ENCODE measurements around the gene NIPBL.
"Not testable (repeated sequence)": the region's sequence is repeated elsewhere in the genome, so short reads cannot be mapped to it uniquely, and the experiment has no call there.

NIPBL gene

DNA sequence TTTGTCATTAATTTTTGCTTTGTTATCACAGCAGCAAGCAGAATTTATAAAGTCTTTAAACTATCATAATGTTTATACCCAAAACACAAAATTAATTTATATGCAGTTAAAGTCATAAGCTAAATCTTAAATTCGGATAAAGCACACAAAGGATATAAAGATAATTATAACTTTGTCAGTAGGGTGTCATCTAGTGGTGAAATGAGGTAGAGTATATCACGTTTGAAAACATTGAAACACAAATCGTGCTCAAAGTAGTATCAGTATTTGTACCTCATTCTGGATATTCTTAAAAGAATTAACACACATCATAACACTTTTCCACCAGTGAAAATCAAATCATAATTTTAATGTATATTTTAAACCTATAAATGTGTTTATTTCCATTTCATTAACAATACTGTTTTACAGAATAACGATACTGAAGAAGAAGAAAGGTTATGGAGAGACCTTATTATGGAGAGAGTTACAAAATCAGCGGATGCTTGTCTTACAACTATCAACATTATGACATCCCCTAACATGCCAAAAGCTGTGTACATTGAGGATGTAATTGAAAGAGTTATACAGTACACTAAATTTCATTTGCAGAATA lies 129.5 kb downstream of the NIPBL start:
- peaks cover 100% of the 10 kb centered on the region for H3K36me3 ChIP-seq

DNA sequence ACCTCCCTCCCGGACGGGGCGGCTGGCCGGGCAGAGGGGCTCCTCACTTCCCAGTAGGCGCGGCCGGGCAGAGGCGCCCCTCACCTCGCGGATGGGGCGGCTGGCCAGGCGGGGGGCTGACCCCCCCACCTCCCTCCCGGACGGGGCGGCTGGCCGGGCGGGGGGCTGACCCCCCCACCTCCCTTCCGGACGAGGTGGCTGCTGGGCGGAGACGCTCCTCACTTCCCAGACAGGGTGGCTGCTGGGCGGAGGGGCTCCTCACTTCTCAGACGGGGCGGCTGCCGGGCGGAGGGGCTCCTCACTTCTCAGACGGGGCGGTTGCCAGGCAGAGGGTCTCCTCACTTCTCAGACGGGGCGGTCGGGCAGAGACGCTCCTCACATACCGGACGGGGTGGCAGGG lies 136.6 kb downstream of the NIPBL start:
- H3K36me3 ChIP-seq = peaks cover 88% of the 10 kb centered on the region
- H3K27ac ChIP-seq = not testable (repeated sequence)

More for the DNA sequence above, 129.5 kb downstream of the NIPBL start:
- no peaks in the 10 kb centered on the region for H3K9me3 ChIP-seq
- no peak overlapping the region for H3K27ac ChIP-seq
- no peaks in the 10 kb centered on the region for H3K27me3 ChIP-seq
- no peaks in the 10 kb centered on the region for H3K4me1 ChIP-seq (ENCODE audit: control insufficient read depth in 1 of 2, insufficient read depth in 1 of 2, low read depth in 1 of 2, low read length in 1 of 2)
- H3K4me3 ChIP-seq (ENCODE audit: low read depth in 1 of 2, low read length in 1 of 2) = no peak overlapping the region
- TF ChIP-seq, protein P1, sequence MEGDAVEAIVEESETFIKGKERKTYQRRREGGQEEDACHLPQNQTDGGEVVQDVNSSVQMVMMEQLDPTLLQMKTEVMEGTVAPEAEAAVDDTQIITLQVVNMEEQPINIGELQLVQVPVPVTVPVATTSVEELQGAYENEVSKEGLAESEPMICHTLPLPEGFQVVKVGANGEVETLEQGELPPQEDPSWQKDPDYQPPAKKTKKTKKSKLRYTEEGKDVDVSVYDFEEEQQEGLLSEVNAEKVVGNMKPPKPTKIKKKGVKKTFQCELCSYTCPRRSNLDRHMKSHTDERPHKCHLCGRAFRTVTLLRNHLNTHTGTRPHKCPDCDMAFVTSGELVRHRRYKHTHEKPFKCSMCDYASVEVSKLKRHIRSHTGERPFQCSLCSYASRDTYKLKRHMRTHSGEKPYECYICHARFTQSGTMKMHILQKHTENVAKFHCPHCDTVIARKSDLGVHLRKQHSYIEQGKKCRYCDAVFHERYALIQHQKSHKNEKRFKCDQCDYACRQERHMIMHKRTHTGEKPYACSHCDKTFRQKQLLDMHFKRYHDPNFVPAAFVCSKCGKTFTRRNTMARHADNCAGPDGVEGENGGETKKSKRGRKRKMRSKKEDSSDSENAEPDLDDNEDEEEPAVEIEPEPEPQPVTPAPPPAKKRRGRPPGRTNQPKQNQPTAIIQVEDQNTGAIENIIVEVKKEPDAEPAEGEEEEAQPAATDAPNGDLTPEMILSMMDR (IDR thresholded peaks at IDR 0.05) = no peak

DNA sequence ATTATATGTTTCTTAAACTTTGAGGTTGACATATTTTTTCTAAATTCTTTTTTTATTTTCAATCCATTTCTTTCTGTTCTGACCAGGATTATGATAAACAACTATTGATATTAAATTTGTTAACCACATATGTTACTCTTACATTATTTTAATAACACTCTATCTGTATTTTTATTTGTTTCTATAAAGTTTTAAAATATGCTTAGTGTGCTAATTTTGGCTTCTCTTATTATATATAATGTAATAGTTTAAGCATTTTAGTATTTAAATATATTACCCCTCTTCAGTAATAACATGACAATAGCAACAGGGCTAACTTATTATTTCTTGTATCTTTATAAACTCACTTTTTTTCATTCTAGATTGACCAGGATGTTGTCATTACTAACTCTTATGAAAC lies 137.8 kb downstream of the NIPBL start:
- no peaks in the 10 kb centered on the region for H3K27me3 ChIP-seq
- peaks cover 88% of the 10 kb centered on the region for H3K36me3 ChIP-seq
- H3K4me1 ChIP-seq (ENCODE audit: control insufficient read depth in 1 of 2, insufficient read depth in 1 of 2, low read depth in 1 of 2, low read length in 1 of 2) = no peaks in the 10 kb centered on the region
- H3K9me3 ChIP-seq = no peaks in the 10 kb centered on the region
- H3K27ac ChIP-seq = no peak overlapping the region
- H3K4me3 ChIP-seq (ENCODE audit: low read depth in 1 of 2, low read length in 1 of 2) = no peak overlapping the region
- TF ChIP-seq, protein P1 (IDR thresholded peaks at IDR 0.05) = no peak

More for the DNA sequence above, 136.6 kb downstream of the NIPBL start:
- H3K9me3 ChIP-seq; H3K4me1 ChIP-seq (ENCODE audit: control insufficient read depth in 1 of 2, insufficient read depth in 1 of 2, low read depth in 1 of 2, low read length in 1 of 2); H3K4me3 ChIP-seq (ENCODE audit: low read depth in 1 of 2, low read length in 1 of 2); H3K27me3 ChIP-seq: not testable (repeated sequence)

DNA sequence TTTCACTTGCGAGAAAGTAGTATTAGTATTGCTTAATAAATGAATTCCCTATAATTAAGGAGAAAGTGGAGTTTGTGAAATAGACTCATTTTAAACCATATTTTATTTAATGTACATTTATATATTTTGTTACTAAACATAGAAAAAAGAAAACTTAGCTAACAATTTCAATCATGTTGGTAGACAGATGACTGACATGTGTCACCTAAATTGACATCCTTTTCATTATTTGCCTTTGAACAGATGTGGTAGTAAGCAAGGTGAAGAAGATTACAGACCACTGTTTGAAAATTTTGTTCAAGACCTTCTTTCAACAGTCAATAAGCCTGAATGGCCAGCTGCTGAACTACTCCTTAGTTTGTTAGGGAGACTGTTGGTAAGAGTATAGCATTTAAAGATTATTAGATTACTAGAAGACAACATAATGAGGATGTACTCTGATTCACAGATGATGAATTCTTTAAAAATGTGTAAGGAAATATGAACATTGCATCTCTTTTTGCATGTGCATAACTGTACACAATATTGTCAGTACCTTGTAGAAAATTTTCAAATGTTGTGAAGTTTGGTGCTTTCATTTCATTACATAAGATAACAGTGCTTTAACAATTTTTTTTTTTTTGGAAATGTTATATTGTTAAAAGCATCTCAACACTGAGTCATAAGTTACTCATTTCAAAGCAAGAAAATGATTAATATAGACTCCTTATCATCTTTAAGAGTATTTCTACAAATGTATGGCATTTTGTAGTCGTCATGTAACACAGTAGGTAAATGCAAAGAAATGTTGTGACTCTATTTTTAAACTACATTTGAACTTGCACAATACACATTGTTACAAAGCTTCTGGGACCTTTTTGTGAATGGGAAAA lies 139.5 kb downstream of the NIPBL start:
- Histone ChIP-seq H3K4me1 (ENCODE audit: control insufficient read depth in 1 of 2, insufficient read depth in 1 of 2, low read depth in 1 of 2, low read length in 1 of 2) (no peaks in the 10 kb centered on the region), H3K36me3 (peaks cover 88% of the 10 kb centered on the region), H3K4me3 (ENCODE audit: low read depth in 1 of 2, low read length in 1 of 2) (no peak overlapping the region), H3K27me3 (no peaks in the 10 kb centered on the region), H3K9me3 (no peaks in the 10 kb centered on the region), H3K27ac (no peak overlapping the region)
- TF ChIP-seq, protein P1 (IDR thresholded peaks at IDR 0.05) = no peak

DNA sequence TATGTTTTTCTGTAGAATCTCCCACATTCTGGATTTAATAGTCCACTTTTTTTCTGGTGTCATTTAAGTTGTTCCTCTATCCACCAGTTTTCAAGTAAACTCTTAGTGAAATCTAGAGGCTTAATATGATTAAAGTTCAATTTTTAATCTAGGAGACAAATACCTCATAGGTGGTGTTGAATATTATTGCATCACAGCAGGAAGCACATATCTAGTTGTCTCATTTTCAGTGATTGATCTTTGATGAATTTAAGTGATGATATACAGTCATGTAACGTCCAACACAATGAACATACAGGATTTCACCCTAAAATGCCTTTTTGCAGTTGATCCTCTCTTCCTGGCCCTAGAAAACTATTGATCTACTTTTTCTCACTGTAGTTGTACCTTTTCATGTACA lies 152.3 kb downstream of the NIPBL start:
- H3K4me3 ChIP-seq (ENCODE audit: low read depth in 1 of 2, low read length in 1 of 2) = no peak overlapping the region
- no peaks in the 10 kb centered on the region for H3K4me1 ChIP-seq (ENCODE audit: control insufficient read depth in 1 of 2, insufficient read depth in 1 of 2, low read depth in 1 of 2, low read length in 1 of 2)
- H3K36me3 ChIP-seq = peaks cover 88% of the 10 kb centered on the region
- H3K27me3 ChIP-seq = no peaks in the 10 kb centered on the region
- TF ChIP-seq, protein P1 (IDR thresholded peaks at IDR 0.05) = no peak
- no peak overlapping the region for H3K27ac ChIP-seq
- no peaks in the 10 kb centered on the region for H3K9me3 ChIP-seq

DNA sequence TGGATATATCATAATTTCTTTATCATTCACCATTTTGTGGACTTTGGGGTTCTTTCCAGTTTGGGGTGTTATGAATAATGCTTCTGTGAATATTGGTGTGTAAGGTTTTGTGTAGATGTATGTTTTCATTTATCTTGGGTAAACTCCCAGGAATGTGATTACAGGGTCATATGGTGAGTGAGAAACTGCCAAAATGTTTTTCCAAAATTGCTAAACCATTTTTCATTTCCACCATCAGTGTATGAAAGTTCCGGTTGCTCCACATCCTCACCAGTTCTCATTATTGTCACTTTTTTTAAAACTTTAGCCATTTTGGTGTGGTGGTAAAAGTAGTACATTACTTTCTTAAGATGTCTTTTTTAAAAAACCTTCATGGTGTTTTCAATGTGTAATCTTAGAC lies 152.9 kb downstream of the NIPBL start:
- H3K9me3 ChIP-seq = no peaks in the 10 kb centered on the region
- TF ChIP-seq, protein P1 (IDR thresholded peaks at IDR 0.05) = no peak
- H3K27me3 ChIP-seq = no peaks in the 10 kb centered on the region
- H3K4me3 ChIP-seq (ENCODE audit: low read depth in 1 of 2, low read length in 1 of 2) = no peak overlapping the region
- H3K36me3 ChIP-seq = peaks cover 87% of the 10 kb centered on the region
- H3K4me1 ChIP-seq (ENCODE audit: control insufficient read depth in 1 of 2, insufficient read depth in 1 of 2, low read depth in 1 of 2, low read length in 1 of 2) = no peaks in the 10 kb centered on the region
- H3K27ac ChIP-seq = no peak overlapping the region
